Measurements from ENCODE around the gene MAST1.

GRCh38 chr19:12866416-12867119, 28.3 kb downstream of the MAST1 start:
- TF ChIP-seq CTCF (IDR thresholded peaks at IDR 0.05; ENCODE audit: poor library complexity) (no peak), EZH2 (IDR thresholded peaks at IDR 0.05; ENCODE audit: borderline replicate concordance) (no peak)

All from hepatocyte (in vitro differentiated cells).